ENCODE data around the gene VWA8. TPM values are rescaled to one million over a fixed set of nuclear protein-coding genes. Genes with fewer than 3 reads are reported as not detected.
A peak's percentile ranks its signal among the peaks of the same experiment; 100 is the strongest.

The VWA8 gene
- total and polyA plus RNA-seq, 2 donors, result 8.1 to 20.9 TPM

DNA sequence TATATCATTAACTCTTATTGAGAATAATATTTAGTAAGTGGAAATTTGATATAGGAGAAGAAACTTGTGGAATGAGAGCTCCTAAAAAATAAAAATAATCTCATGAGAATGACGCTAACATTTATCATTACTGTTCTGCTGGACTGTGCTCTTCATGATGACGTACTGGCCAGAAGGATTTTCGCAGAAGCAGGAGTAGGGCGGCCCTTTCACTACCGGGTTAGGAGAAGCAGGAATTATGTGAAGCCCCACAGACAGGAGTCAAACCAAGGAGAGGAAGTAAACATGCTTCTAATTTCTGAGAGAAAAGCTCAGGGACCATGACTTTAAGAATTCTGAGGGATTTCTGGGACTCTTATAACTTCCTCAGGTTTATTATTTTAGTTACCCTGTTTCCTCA lies 195.1 kb downstream of the VWA8 start:
- H3K36me3 ChIP-seq (ENCODE audit: control insufficient read depth in 2 of 2, insufficient read depth in 2 of 2, low read length in 1 of 2), result no peaks in the 10 kb centered on the region
- H3K4me1 ChIP-seq (ENCODE audit: control insufficient read depth in 2 of 2, insufficient read depth in 2 of 2, low read length in 2 of 2), result peaks cover 5 to 27% of the 10 kb centered on the region in 2 donors
- DNase-seq (ENCODE audit: low read depth in 6 of 9, low spot score in 9 of 9), result no peak
- H3K9me3 ChIP-seq (ENCODE audit: control insufficient read depth in 2 of 2, insufficient read depth in 1 of 2, low read length in 1 of 2), result no peaks in the 10 kb centered on the region
- H3K4me3 ChIP-seq (ENCODE audit: low read length in 2 of 2), result no peak overlapping the region
- WGBS, result 94% methylated on average over 5 of the region's 5 CpGs
- H3K27ac ChIP-seq (ENCODE audit: low read depth in 1 of 2, low read length in 1 of 2), result no peak overlapping the region
- H3K27me3 ChIP-seq (ENCODE audit: control insufficient read depth in 2 of 2, insufficient read depth in 1 of 2, low read length in 1 of 2), result no peaks in the 10 kb centered on the region

DNA sequence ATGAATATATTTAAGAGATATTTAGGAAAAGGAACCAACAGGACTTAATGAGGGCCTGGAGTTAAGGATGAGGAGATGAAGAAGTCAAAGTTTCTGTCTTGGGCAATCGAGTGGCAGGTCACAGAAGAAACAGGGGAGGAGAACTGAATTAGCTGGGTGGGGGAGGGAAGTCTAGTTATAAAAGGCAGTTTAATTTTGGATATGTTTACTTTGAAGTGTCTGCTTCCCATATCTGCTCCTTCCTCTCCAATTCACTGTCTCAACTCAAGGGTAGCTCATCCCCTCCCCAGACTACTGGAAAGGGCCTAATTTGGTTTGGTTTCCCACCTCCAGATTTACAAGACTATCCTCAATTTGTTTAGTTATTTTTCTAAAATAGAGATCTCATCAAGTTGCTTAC lies 195.9 kb downstream of the VWA8 start:
- Histone ChIP-seq H3K27ac (ENCODE audit: low read depth in 1 of 2, low read length in 1 of 2) (no peak overlapping the region), H3K27me3 (ENCODE audit: control insufficient read depth in 2 of 2, insufficient read depth in 1 of 2, low read length in 1 of 2) (no peaks in the 10 kb centered on the region), H3K9me3 (ENCODE audit: control insufficient read depth in 2 of 2, insufficient read depth in 1 of 2, low read length in 1 of 2) (no peaks in the 10 kb centered on the region), H3K36me3 (ENCODE audit: control insufficient read depth in 2 of 2, insufficient read depth in 2 of 2, low read length in 1 of 2) (no peaks in the 10 kb centered on the region), H3K4me3 (ENCODE audit: low read length in 2 of 2) (no peak overlapping the region), H3K4me1 (ENCODE audit: control insufficient read depth in 2 of 2, insufficient read depth in 2 of 2, low read length in 2 of 2) (peaks cover 5 to 27% of the 10 kb centered on the region in 2 donors)
- WGBS, result 91% methylated on average over 1 of the region's 1 CpG
- no peak for DNase-seq (ENCODE audit: low read depth in 6 of 9, low spot score in 9 of 9)

DNA sequence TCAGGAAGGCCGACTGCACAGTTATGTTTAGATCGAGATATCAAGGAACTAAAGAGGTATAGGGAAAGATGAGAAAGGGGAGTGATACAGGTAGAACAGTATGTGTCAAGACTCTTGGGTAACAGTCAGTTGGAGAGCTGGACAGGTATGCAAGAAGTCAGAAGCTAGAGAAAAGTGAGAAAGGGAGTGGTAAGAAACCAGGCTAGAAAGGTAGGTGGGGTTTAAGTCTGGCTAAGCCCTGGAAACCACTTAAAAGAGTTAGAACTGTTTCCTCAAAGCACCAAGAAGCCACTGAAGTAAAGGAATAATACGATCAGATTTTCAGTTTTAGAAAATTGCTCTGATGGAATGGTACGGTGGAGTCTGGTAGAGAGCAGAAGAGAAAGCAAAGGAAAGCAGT lies 196.4 kb downstream of the VWA8 start:
- no peak overlapping the region for H3K4me3 ChIP-seq (ENCODE audit: low read length in 2 of 2)
- H3K27me3 ChIP-seq (ENCODE audit: control insufficient read depth in 2 of 2, insufficient read depth in 1 of 2, low read length in 1 of 2), result no peaks in the 10 kb centered on the region
- H3K27ac ChIP-seq (ENCODE audit: low read depth in 1 of 2, low read length in 1 of 2), result peak overlapping the region in 1 of 2 donors; percentile 71
- H3K4me1 ChIP-seq (ENCODE audit: control insufficient read depth in 2 of 2, insufficient read depth in 2 of 2, low read length in 2 of 2), result peaks cover 5 to 27% of the 10 kb centered on the region in 2 donors
- H3K36me3 ChIP-seq (ENCODE audit: control insufficient read depth in 2 of 2, insufficient read depth in 2 of 2, low read length in 1 of 2), result no peaks in the 10 kb centered on the region
- H3K9me3 ChIP-seq (ENCODE audit: control insufficient read depth in 2 of 2, insufficient read depth in 1 of 2, low read length in 1 of 2), result no peaks in the 10 kb centered on the region
- peak in 6 of 9 donors; percentile 19 to 41 (median 27) for DNase-seq (ENCODE audit: low read depth in 6 of 9, low spot score in 9 of 9)
- 73% methylated on average over 4 of the region's 4 CpGs for WGBS

DNA sequence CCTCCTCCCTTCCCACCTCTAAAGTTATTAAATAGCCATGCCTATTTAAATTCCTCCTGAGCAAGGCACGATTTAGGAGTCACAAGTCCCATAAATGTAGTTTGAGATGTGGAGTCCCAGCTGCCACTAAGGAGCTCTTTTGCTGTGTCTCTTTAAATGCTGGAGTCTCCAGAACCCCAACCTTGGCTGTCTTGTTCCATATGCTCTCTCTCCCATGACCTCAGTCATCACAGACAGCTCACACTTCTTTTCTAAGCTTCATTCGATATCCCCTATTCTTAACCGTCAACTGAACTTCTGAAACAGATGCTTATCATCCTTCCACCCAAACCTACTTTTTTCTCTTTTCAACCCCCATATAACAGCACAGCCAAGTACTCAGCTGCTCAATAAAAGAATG lies 197.1 kb downstream of the VWA8 start:
- Histone ChIP-seq H3K27me3 (ENCODE audit: control insufficient read depth in 2 of 2, insufficient read depth in 1 of 2, low read length in 1 of 2) (no peaks in the 10 kb centered on the region), H3K4me3 (ENCODE audit: low read length in 2 of 2) (no peak overlapping the region), H3K36me3 (ENCODE audit: control insufficient read depth in 2 of 2, insufficient read depth in 2 of 2, low read length in 1 of 2) (no peaks in the 10 kb centered on the region), H3K27ac (ENCODE audit: low read depth in 1 of 2, low read length in 1 of 2) (peak overlapping the region in 1 of 2 donors; percentile 71), H3K9me3 (ENCODE audit: control insufficient read depth in 2 of 2, insufficient read depth in 1 of 2, low read length in 1 of 2) (no peaks in the 10 kb centered on the region), H3K4me1 (ENCODE audit: control insufficient read depth in 2 of 2, insufficient read depth in 2 of 2, low read length in 2 of 2) (peaks cover 5 to 27% of the 10 kb centered on the region in 2 donors)
- WGBS, result 49% methylated on average over 3 of the region's 3 CpGs
- peak in 7 of 9 donors; percentile 6 to 67 (median 42) for DNase-seq (ENCODE audit: low read depth in 6 of 9, low spot score in 9 of 9)

DNA sequence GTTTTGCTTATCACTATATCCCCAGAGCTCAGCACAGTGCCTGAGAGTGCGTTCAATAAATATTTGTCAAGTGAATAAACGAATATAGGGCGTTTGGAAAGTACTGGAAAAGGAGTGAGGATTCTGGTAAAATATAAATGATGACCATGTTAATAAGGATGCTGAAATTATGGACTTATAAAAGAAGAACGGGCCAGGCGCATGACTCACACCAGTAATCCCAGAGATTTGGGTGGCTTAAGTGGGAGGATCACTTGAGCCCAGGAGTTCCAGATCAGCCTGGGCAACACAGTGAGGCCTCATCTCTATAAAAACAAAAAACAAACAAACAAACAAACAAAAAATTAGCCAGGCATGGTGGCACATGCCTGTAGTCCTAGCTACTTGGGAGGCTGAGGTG lies 198.1 kb downstream of the VWA8 start:
- DNase-seq (ENCODE audit: low read depth in 6 of 9, low spot score in 9 of 9), result no peak
- Histone ChIP-seq H3K27me3 (ENCODE audit: control insufficient read depth in 2 of 2, insufficient read depth in 1 of 2, low read length in 1 of 2) (no peaks in the 10 kb centered on the region), H3K4me3 (ENCODE audit: low read length in 2 of 2) (no peak overlapping the region), H3K9me3 (ENCODE audit: control insufficient read depth in 2 of 2, insufficient read depth in 1 of 2, low read length in 1 of 2) (no peaks in the 10 kb centered on the region), H3K36me3 (ENCODE audit: control insufficient read depth in 2 of 2, insufficient read depth in 2 of 2, low read length in 1 of 2) (no peaks in the 10 kb centered on the region), H3K4me1 (ENCODE audit: control insufficient read depth in 2 of 2, insufficient read depth in 2 of 2, low read length in 2 of 2) (peaks cover 5 to 27% of the 10 kb centered on the region in 2 donors), H3K27ac (ENCODE audit: low read depth in 1 of 2, low read length in 1 of 2) (no peak overlapping the region)
- 98% methylated on average over 5 of the region's 5 CpGs for WGBS

DNA sequence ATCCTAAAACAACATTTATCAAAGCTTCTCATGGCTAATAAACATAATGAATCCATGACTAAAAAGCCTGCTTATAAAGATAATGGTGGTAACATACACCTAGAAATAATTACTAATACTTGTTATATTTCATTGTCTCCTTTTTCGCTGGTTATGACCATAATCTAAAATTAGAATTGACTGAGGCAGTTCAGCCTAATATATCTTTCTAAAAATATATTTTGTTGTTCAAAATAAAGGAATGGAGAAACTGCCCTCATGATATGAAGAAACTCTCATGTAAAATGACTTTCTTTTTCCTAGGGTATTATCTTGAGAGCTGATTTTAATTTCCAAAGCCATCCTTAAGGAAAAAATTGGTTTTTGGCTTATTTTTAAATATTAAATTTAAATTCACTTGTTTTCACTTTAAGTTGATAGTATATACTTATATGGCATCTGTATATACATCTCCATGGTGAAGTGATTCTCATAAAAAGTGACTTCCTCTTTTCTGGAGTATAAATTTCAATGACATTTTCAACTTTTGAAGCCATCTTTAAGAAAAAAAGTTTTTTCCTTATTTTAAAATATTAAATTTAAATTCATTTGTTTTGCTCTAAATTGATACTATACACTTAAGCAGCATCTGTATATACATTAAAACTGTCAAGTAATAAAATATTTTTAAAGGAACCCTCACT lies 204.6 kb downstream of the VWA8 start:
- H3K27me3 ChIP-seq (ENCODE audit: control insufficient read depth in 2 of 2, insufficient read depth in 1 of 2, low read length in 1 of 2), result no peaks in the 10 kb centered on the region
- H3K36me3 ChIP-seq (ENCODE audit: control insufficient read depth in 2 of 2, insufficient read depth in 2 of 2, low read length in 1 of 2), result no peaks in the 10 kb centered on the region
- no peak for DNase-seq (ENCODE audit: low read depth in 6 of 9, low spot score in 9 of 9)
- no peaks in the 10 kb centered on the region for H3K4me1 ChIP-seq (ENCODE audit: control insufficient read depth in 2 of 2, insufficient read depth in 2 of 2, low read length in 2 of 2)
- H3K27ac ChIP-seq (ENCODE audit: low read depth in 1 of 2, low read length in 1 of 2), result no peak overlapping the region
- H3K9me3 ChIP-seq (ENCODE audit: control insufficient read depth in 2 of 2, insufficient read depth in 1 of 2, low read length in 1 of 2), result no peaks in the 10 kb centered on the region
- 92% methylated on average over 1 of the region's 1 CpG for WGBS
- no peak overlapping the region for H3K4me3 ChIP-seq (ENCODE audit: low read length in 2 of 2)

DNA sequence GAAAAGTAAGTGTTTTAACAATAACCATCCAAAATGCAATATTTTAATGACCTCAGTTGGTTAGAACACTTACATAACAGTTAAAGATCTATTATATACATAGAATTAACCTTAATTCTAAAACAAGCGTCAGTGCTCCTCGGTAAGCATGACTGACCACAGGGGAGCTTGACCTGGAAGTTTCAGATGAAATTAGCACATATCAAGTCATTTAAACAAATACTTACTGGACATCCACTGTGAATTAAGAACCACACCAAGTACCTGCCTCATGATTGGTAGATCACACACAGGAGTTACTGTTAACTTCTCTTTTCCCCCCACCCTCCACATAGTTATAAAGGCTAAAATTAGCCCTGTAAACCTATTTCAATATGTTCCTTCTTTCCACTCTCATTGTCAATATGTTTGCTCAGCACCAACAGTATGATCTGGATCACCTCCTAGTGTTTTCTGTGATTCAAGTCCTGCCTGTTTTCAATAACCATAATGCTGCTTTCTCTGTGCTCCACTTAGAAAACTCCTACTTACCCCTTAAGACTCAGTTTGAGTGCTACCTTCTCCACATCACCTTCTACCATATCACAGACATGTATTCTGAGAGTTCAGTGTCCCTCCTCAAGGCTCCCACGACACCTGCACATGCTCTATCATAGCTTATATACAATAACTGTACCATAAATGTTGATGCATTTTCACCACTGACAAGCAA lies 209.0 kb downstream of the VWA8 start:
- H3K9me3 ChIP-seq (ENCODE audit: control insufficient read depth in 2 of 2, insufficient read depth in 1 of 2, low read length in 1 of 2), result no peaks in the 10 kb centered on the region
- no peak overlapping the region for H3K27ac ChIP-seq (ENCODE audit: low read depth in 1 of 2, low read length in 1 of 2)
- 85% methylated on average over 3 of the region's 3 CpGs for WGBS
- H3K4me3 ChIP-seq (ENCODE audit: low read length in 2 of 2), result no peak overlapping the region
- H3K27me3 ChIP-seq (ENCODE audit: control insufficient read depth in 2 of 2, insufficient read depth in 1 of 2, low read length in 1 of 2), result no peaks in the 10 kb centered on the region
- H3K36me3 ChIP-seq (ENCODE audit: control insufficient read depth in 2 of 2, insufficient read depth in 2 of 2, low read length in 1 of 2), result no peaks in the 10 kb centered on the region
- no peaks in the 10 kb centered on the region for H3K4me1 ChIP-seq (ENCODE audit: control insufficient read depth in 2 of 2, insufficient read depth in 2 of 2, low read length in 2 of 2)
- no peak for DNase-seq (ENCODE audit: low read depth in 6 of 9, low spot score in 9 of 9)

DNA sequence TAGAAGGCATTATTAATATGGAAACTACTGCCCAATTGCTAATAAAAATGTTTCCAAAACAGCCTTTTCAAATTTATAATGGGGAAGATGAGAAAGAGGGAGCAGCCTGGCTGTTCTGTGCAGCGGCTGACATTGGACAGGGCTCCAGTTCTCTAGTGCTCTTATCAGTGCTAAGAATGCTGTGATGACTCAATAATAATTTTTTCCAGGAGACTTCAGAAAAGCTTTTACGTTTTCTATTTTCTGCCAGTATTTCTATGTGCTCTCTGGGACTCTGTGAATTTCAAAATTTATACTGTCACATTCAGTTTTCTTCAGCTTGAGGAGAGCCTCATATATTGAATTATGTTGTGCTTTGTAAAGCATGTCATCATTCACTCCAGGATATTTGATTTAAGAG lies 209.6 kb downstream of the VWA8 start:
- peaks cover 0 to under 1% of the 10 kb centered on the region in 2 donors for H3K36me3 ChIP-seq (ENCODE audit: control insufficient read depth in 2 of 2, insufficient read depth in 2 of 2, low read length in 1 of 2)
- 98% methylated on average over 2 of the region's 2 CpGs for WGBS
- H3K4me1 ChIP-seq (ENCODE audit: control insufficient read depth in 2 of 2, insufficient read depth in 2 of 2, low read length in 2 of 2), result no peaks in the 10 kb centered on the region
- H3K27ac ChIP-seq (ENCODE audit: low read depth in 1 of 2, low read length in 1 of 2), result no peak overlapping the region
- no peak for DNase-seq (ENCODE audit: low read depth in 6 of 9, low spot score in 9 of 9)
- no peaks in the 10 kb centered on the region for H3K27me3 ChIP-seq (ENCODE audit: control insufficient read depth in 2 of 2, insufficient read depth in 1 of 2, low read length in 1 of 2)
- no peaks in the 10 kb centered on the region for H3K9me3 ChIP-seq (ENCODE audit: control insufficient read depth in 2 of 2, insufficient read depth in 1 of 2, low read length in 1 of 2)
- H3K4me3 ChIP-seq (ENCODE audit: low read length in 2 of 2), result no peak overlapping the region

DNA sequence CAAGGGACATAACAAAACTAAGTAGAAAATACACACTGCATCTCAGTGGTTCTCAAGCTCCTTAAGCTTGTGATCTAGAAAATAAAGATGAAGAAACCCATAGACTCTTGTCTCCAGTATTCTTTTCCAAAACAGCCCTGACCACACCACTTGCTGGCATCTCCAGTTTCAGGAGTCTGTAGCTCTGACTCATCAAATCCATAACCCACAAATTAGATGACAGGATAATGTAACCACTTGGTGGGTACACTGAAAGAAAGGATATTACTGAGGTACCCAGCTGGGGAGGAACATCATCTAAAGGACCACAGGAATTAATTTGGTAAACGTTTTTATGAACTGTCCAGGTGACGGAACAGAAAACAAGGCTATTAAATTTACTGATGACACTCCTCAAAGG lies 214.7 kb downstream of the VWA8 start:
- no peak for DNase-seq (ENCODE audit: low read depth in 6 of 9, low spot score in 9 of 9)
- Histone ChIP-seq H3K27me3 (ENCODE audit: control insufficient read depth in 2 of 2, insufficient read depth in 1 of 2, low read length in 1 of 2) (no peaks in the 10 kb centered on the region), H3K36me3 (ENCODE audit: control insufficient read depth in 2 of 2, insufficient read depth in 2 of 2, low read length in 1 of 2) (peaks cover 0 to 3% of the 10 kb centered on the region in 2 donors), H3K9me3 (ENCODE audit: control insufficient read depth in 2 of 2, insufficient read depth in 1 of 2, low read length in 1 of 2) (no peaks in the 10 kb centered on the region), H3K4me1 (ENCODE audit: control insufficient read depth in 2 of 2, insufficient read depth in 2 of 2, low read length in 2 of 2) (peaks cover 0 to 3% of the 10 kb centered on the region in 2 donors), H3K4me3 (ENCODE audit: low read length in 2 of 2) (no peak overlapping the region), H3K27ac (ENCODE audit: low read depth in 1 of 2, low read length in 1 of 2) (peak overlapping the region in 1 of 2 donors; percentile 64)
- WGBS, result 96% methylated on average over 2 of the region's 2 CpGs

All from thymus (tissue), 11 donors.